ENCODE measurements around the gene MRPL18. TPM values are rescaled to one million over a fixed set of nuclear protein-coding genes. Genes with fewer than 3 reads are reported as not detected.
"Not testable (repeated sequence)": the region's sequence is repeated elsewhere in the genome, so short reads cannot be mapped to it uniquely, and the experiment has no call there.

The MRPL18 gene
- total RNA-seq, 4 donors from 2014 or later, result 58.0 to 107 (median 66.3) TPM

GRCh38 chr6:159823953-159824352 is 33.7 kb downstream of the MRPL18 start:
- 100% methylated on average over 2 of the region's 3 CpGs; no CpG with 5 or more reads in 1 of the 2 donors for WGBS, 2 donors (ENCODE audit: low coverage in 1 of 2)
- Histone ChIP-seq H3K36me3 (peaks cover 0 to 10% of the 10 kb centered on the region in 2 donors), H3K9me3 (no peaks in the 10 kb centered on the region), H3K27ac (no peak overlapping the region), H3K27me3 (no peaks in the 10 kb centered on the region), H3K4me1 (no peaks in the 10 kb centered on the region), H3K4me3 (no peak overlapping the region)
- no peak for TF ChIP-seq POLR2AphosphoS5 (IDR thresholded peaks at IDR 0.05)
- no peak for TF ChIP-seq POLR2A (IDR thresholded peaks at IDR 0.05)
- no peak for TF ChIP-seq CTCF (IDR thresholded peaks at IDR 0.05)
- TF ChIP-seq EP300 (IDR thresholded peaks at IDR 0.05), result no peak
- ATAC-seq, result no peak

GRCh38 chr6:159824690-159825089 is 34.4 kb downstream of the MRPL18 start:
- not testable (repeated sequence) for H3K4me1 ChIP-seq, H3K27ac ChIP-seq, ATAC-seq, H3K9me3 ChIP-seq, H3K36me3 ChIP-seq, H3K27me3 ChIP-seq, H3K4me3 ChIP-seq
- 87 to 100% methylated on average over 3 to 7 of the region's 9 CpGs for WGBS, 2 donors (ENCODE audit: low coverage in 1 of 2)

GRCh38 chr6:159826004-159826403 is 35.7 kb downstream of the MRPL18 start:
- 91 to 99% methylated on average over 8 to 10 of the region's 13 CpGs for WGBS, 2 donors (ENCODE audit: low coverage in 1 of 2)
- Histone ChIP-seq H3K4me3 (no peak overlapping the region), H3K4me1 (no peaks in the 10 kb centered on the region), H3K36me3 (no peaks in the 10 kb centered on the region), H3K27ac (no peak overlapping the region), H3K27me3 (no peaks in the 10 kb centered on the region), H3K9me3 (no peaks in the 10 kb centered on the region)
- no peak for ATAC-seq
- no peak for TF ChIP-seq CTCF (IDR thresholded peaks at IDR 0.05)
- no peak for TF ChIP-seq EP300 (IDR thresholded peaks at IDR 0.05)
- TF ChIP-seq POLR2A (IDR thresholded peaks at IDR 0.05), result no peak
- TF ChIP-seq POLR2AphosphoS5 (IDR thresholded peaks at IDR 0.05), result no peak

GRCh38 chr6:159826968-159827647 is 36.8 kb downstream of the MRPL18 start:
- WGBS, 2 donors (ENCODE audit: low coverage in 1 of 2), result 88% methylated on average over 8 of the region's 16 CpGs
- no peak for ATAC-seq

GRCh38 chr6:159828074-159828473 is 37.8 kb downstream of the MRPL18 start:
- TF ChIP-seq POLR2A (IDR thresholded peaks at IDR 0.05) (no peak), EP300 (IDR thresholded peaks at IDR 0.05) (no peak), POLR2AphosphoS5 (IDR thresholded peaks at IDR 0.05) (no peak)
- Histone ChIP-seq H3K4me1 (no peaks in the 10 kb centered on the region), H3K27me3 (peaks cover 6% of the 10 kb centered on the region), H3K27ac (no peak overlapping the region), H3K9me3 (no peaks in the 10 kb centered on the region), H3K36me3 (no peaks in the 10 kb centered on the region), H3K4me3 (no peak overlapping the region)
- no peak for ATAC-seq
- WGBS, 2 donors (ENCODE audit: low coverage in 1 of 2), result 24 to 46% methylated on average over 5 to 6 of the region's 7 CpGs

More at GRCh38 chr6:159826968-159827647, 36.8 kb downstream of the MRPL18 start:
- H3K36me3 ChIP-seq, result no peaks in the 10 kb centered on the region
- H3K27ac ChIP-seq, result no peak overlapping the region
- no peak overlapping the region for H3K4me3 ChIP-seq
- peaks cover 6% of the 10 kb centered on the region for H3K27me3 ChIP-seq
- H3K9me3 ChIP-seq, result no peaks in the 10 kb centered on the region
- H3K4me1 ChIP-seq, result no peaks in the 10 kb centered on the region
- TF ChIP-seq POLR2AphosphoS5 (IDR thresholded peaks at IDR 0.05) (no peak), POLR2A (IDR thresholded peaks at IDR 0.05) (no peak), EP300 (IDR thresholded peaks at IDR 0.05) (no peak), CTCF (IDR thresholded peaks at IDR 0.05) (no peak)

- ATAC-seq, result no peak
- Histone ChIP-seq H3K4me3 (no peak overlapping the region), H3K36me3 (no peaks in the 10 kb centered on the region), H3K9me3 (no peaks in the 10 kb centered on the region), H3K27ac (no peak overlapping the region), H3K4me1 (no peaks in the 10 kb centered on the region), H3K27me3 (peaks cover 6% of the 10 kb centered on the region)
- TF ChIP-seq POLR2AphosphoS5 (IDR thresholded peaks at IDR 0.05), result no peak
- no peak for TF ChIP-seq POLR2A (IDR thresholded peaks at IDR 0.05)
- TF ChIP-seq CTCF (IDR thresholded peaks at IDR 0.05), result no peak
- no peak for TF ChIP-seq EP300 (IDR thresholded peaks at IDR 0.05)
- 36 to 51% methylated on average over 4 of the region's 4 CpGs for WGBS, 2 donors (ENCODE audit: low coverage in 1 of 2)
These were observed 39.3 kb downstream of the MRPL18 start for GRCh38 chr6:159829526-159829925.
